NB4 (cell line): ENCODE results near the gene CEMIP.

Experiments used
- DNase-seq: peaks from one replicate; pipeline ENCODE4 v3.0.0; 2010; ENCODE audit warnings: low read depth
- H3K4me3 ChIP-seq: one replicate; pipeline ENCODE4 v1.5.1; 2011; ENCODE audit warnings: mild to moderate bottlenecking, low read depth, low read length, moderate library complexity
- MYC ChIP-seq: IDR thresholded peaks from 2 replicates; pipeline ENCODE4 v1.6.1; 2011; ENCODE audit warnings: low read depth, low read length
- POLR2A ChIP-seq: IDR thresholded peaks from 2 replicates; pipeline ENCODE4 v1.6.1; 2011; ENCODE audit warnings: mild to moderate bottlenecking; ENCODE audit not compliant: insufficient read length; ENCODE audit errors: extremely low read depth
- TF ChIP-seq, protein P1 (sequence below): IDR thresholded peaks from 2 replicates; pipeline ENCODE4 v1.6.1; 2011; ENCODE audit warnings: low read depth, low read length
- TF ChIP-seq, protein P2 (sequence below): IDR thresholded peaks from one replicate; pipeline ENCODE4 v1.5.1; 2012; ENCODE audit warnings: low read depth, low read length

CEMIP gene

DNA sequence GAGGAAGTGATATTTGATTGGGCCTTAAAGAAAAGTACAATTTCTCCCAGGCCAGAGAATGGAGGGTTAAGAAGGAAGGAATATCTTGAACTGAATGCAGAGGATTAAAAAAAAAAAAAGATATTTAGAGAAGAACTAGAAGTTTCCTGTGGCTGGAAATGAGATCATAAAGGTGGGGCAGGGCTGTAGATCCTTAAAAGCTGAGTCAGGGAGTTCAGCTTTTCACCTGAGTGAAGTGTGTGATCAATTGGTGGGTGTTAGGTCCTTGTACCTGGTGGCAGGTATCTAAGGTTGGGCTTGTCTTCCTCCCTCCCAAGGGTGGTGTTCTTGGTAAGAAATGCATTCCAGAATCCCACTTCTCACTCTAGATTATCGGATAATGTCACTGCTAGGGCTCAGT lies 11.8 kb downstream of the CEMIP start:
- TF ChIP-seq POLR2A: no peak
- TF ChIP-seq MYC: no peak
- TF ChIP-seq, protein P1, sequence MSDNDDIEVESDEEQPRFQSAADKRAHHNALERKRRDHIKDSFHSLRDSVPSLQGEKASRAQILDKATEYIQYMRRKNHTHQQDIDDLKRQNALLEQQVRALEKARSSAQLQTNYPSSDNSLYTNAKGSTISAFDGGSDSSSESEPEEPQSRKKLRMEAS: no peak
- TF ChIP-seq, protein P2, sequence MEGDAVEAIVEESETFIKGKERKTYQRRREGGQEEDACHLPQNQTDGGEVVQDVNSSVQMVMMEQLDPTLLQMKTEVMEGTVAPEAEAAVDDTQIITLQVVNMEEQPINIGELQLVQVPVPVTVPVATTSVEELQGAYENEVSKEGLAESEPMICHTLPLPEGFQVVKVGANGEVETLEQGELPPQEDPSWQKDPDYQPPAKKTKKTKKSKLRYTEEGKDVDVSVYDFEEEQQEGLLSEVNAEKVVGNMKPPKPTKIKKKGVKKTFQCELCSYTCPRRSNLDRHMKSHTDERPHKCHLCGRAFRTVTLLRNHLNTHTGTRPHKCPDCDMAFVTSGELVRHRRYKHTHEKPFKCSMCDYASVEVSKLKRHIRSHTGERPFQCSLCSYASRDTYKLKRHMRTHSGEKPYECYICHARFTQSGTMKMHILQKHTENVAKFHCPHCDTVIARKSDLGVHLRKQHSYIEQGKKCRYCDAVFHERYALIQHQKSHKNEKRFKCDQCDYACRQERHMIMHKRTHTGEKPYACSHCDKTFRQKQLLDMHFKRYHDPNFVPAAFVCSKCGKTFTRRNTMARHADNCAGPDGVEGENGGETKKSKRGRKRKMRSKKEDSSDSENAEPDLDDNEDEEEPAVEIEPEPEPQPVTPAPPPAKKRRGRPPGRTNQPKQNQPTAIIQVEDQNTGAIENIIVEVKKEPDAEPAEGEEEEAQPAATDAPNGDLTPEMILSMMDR: no peak
- H3K4me3 ChIP-seq: no peak overlapping the region
- DNase-seq: no peak

DNA sequence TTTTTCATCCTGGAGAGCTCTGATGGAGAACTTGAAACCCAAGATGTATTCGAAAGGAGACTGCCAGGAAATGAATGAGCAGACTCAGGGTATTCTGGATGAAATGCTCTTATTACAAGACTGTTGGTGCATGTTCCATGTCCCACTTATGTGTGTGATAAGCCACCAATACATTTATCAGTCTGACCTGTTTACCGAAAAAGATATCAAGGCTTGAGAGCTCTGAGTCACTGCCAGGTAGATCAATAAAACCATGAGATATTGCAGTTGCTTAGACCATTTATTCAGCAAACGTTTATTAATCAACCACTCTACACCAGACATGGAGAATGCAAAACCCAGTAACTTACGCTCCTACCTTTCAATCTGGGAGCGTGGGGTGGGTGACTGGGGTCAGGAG lies 17.2 kb downstream of the CEMIP start:
- no peak for TF ChIP-seq POLR2A
- H3K4me3 ChIP-seq: no peak overlapping the region

DNA sequence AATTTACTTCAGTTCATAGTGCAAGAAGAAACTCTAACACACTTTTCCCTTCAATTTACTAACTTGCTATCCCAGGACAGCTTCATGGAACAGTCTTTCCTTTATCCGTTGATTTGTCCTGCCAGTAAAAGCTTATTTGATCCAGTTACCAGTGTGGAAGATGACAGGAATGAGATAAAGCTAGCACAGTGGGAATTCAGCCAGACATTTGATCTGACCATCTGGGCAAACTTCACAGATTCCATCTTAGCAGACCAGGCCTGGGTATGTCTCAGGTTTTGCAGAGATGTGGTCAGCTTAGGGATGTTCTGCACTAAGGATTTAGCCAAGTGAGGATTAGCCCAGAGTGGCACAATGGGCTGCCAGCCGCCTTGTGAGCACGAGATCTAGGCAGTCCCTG lies 19.7 kb downstream of the CEMIP start:
- DNase-seq: no peak
- TF ChIP-seq, protein P1: no peak
- TF ChIP-seq, protein P2: no peak
- TF ChIP-seq MYC (no peak), POLR2A (no peak)
- H3K4me3 ChIP-seq: no peak overlapping the region

More for the DNA sequence above, 17.2 kb downstream of the CEMIP start:
- DNase-seq: no peak

DNA sequence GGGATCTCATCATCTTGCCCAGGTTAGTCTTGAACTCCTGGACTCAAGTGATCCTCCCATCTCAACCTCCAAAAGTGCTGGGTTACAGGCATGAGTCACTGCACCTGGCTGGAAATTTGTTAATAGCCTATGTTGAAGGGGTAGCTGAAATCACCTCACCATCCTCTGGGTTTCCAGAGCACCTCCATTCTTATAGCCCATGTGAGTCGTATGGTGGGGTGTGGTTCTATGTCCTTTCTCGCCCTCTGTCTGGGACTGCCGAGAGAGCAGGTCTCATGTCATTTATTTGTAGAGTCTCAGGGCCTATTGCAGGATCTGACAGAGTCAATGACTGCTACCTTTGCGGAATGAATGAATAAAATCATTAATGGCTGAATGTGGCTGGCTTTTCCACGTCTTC lies 20.9 kb downstream of the CEMIP start:
- TF ChIP-seq MYC: no peak
- H3K4me3 ChIP-seq: no peak overlapping the region
- no peak for DNase-seq

DNA sequence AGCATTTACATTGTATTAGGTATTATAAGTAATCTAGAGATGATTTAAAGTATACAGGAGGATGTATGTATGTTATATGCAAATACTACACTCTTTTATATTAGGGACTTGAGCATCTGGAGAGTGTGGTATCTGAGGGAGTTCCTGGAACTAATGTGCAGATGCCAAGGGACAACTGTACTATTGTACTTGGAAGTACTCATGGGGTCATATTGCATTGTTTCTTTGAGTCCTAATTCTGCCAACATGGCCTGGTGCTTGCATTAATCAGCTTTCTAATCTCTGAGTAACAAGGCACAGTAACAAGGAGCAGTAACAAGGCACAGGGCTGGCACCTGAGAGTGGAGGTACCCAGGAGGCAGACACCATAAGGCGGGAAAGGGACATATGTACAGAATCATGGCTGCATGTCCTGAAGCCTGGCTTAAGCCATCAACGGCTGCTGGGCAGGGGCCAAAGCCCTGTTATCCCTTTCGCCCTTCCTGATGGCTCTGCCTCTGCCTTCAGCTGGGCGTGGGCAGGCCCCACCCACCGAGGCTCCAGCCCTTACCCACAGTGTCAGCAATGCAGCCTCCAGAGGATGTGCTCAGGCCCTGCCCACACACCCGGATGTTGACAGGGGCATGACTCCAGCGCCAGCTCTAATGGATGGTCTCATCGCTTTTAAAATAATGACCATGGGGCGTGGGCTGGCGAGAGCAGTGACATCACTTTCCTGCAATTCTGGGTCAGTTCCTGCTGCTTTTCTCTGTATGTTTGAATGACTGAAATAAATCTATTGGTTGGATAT lies 22.9 kb downstream of the CEMIP start:
- TF ChIP-seq, protein P1: no peak
- no peak for DNase-seq
- no peak overlapping the region for H3K4me3 ChIP-seq

DNA sequence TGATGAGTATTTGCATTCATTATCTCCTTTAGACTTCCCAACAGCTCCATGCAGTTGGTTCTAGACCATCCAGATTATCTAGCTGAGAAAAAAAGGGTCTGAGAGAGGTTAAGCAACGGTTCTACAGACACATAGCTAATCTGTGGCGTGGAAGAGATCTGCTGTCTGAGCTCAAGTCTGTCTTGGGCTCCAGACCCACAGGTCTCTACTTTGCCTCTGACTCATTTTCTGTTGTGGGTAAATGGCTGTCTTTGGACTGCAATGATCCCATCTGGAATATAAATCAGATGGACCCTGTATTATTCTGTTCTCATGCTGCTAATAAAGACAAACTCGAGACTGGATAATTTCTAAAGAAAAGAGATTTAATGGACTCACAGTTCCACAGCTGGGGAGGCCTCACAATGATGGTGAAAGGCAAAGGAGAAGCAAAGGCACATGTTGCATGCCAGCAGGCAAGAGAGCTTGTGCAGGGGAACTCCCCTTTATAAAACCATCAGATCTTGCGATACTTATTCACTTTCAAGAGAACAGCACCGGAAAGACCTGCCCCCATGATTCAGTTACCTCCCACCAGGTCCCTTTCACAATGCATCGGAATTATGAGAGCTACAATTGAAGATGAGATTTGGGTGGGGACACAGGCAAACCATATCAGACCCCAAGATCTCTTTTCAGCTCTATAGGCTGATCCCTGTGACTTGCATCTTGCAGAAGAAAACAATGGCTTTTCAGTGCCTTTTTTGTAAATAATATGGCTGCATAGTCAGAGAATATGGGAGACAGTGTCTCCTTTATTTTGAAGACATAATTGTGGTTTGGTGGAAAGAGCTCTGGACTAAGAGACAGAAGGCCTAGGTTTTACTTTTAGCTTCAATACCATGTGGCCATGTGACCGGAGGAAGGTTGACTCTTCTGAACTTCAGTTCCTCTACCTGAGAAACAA lies 24.7 kb downstream of the CEMIP start:
- H3K4me3 ChIP-seq: no peak overlapping the region
- no peak for DNase-seq
- TF ChIP-seq, protein P2: no peak
- TF ChIP-seq, protein P1: no peak
- no peak for TF ChIP-seq POLR2A
- no peak for TF ChIP-seq MYC

DNA sequence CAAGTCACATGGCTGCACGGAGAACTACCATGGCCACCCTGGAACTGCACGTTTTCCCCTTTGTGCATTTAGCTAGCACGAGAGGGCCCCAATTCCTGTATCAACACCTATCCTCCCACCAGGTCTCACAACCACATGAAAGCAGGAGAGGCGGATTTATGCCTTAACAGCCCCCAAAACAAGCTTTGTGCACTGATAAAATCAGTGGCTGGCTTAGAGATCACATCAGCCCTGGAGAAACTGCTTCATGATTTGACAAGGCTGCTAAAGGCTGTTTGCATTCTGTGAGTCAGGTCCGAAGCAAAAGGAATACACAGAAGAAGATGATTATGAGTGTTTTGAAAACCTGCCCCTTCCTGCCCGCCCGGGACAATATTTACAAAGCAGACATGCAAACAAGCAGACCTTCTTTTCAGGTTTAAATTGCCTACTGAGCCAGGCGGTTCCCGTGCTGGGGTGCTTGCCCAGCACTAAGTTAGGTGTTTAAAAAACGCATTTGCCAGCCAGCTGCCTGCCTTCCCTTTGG lies 25.9 kb downstream of the CEMIP start:
- H3K4me3 ChIP-seq: no peak overlapping the region
- DNase-seq: no peak
- TF ChIP-seq, protein P1: no peak
- TF ChIP-seq, protein P2: no peak
- no peak for TF ChIP-seq POLR2A
